NCI-H82 treated with DMSO at 0.1 percent for 48 hours (cell line): ENCODE data around the gene IL22RA2.

Experiments
- DNase-seq: peaks from one replicate; lab custom pipeline; 2025; ENCODE audit not compliant: unreplicated experiment; lab: John Stamatoyannopoulos, UW

IL22RA2 gene

DNA sequence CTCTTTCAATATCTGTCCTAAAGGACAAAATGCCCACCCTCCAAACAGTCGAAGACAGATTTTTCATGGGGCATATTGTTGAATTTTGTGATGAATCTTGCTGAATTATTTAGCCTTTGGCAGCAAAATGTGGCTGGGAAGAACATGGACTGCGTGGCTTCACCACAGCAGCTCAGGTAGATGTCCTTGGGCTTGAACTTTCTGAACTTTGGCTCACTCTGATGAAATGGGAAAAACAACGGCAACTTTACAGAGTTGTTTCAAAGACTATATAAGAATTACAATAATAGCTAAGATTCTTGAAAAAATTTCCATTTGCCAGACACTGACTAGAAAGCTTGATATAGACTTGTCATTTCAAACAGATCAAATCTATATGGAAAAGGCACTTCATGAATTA, 75.9 kb downstream of the IL22RA2 start:
- no peak for DNase-seq

DNA sequence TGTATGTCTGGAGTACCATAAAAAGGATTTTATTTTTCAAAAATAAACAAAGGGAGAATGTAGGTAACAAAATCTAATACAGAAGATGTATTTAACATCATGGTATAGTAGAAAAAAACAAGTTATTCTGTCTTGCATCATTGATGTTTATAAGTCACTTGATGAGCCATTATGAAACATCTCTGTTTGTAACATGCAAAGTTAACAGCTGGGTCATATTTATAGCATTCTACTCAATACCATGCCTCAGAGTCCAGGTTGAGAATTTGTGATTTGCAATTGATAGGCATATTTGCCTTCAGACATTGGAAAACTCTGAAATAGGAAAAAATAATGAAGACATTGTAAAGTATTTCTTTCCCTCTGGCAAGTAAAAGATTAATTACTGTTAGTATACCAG, 76.4 kb downstream of the IL22RA2 start:
- DNase-seq, result no peak

DNA sequence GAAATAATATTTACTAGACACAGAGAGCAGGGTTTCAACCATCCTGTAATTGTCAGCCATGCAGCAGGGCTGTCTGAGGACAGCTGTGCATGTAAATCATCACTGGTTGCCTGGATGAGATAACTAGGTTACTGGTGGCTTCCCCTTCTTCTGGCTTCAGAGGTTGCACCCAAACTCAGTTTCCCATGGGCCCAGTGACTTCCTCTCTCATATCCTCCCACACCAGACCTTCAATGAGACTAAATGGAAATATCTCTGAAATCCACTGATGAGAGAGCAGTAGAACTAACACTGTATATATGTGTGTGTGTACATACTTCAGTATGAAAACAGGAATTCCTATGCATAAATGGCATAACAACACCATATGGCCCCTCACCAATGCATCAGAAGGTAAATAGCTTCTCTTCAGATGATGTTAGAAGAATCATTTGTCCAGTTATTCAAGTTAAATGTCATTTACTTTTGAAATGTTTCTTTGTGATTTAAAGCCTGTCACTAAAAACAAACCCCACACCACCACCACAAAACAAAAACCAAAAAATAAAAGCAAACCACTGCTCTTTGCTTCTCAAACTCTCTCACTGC, 77.7 kb downstream of the IL22RA2 start:
- no peak for DNase-seq

DNA sequence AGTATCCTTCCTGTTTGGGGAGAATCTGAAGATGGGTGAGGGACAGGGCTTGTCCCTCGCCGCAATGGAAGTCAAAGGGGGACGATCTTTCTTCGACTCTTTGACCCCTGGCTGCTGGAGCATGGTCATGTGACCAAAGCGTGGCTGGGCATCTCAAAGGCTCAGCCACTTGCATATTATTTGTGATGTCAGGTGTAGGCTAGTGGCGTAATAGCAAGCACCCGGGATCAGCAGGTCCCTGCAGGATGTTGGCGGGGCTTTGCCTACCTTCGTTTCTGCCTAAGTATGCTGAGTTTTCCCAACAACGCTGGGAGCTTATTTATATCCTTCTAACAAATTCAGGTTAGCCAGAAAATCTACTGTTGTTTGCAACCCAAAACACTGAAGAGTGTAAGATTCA, 78.4 kb downstream of the IL22RA2 start:
- DNase-seq, result no peak

- peak; percentile 69 for DNase-seq
These were observed 78.9 kb downstream of the IL22RA2 start for GRCh38 chr6:137094411-137095008.
